Lung (tissue), 12 donors: ENCODE data around the gene NUP43. TPM values are rescaled to one million over a fixed set of nuclear protein-coding genes. Genes with fewer than 3 reads are reported as not detected.
"Not testable (repeated sequence)": the region's sequence is repeated elsewhere in the genome, so short reads cannot be mapped to it uniquely, and the experiment has no call there.

Experiments used
- ATAC-seq: fragments of 200-7000 bp; cut with Tn5 transposase; one replicate; pipeline ENCODE4 v1.9.1; 2020; ENCODE audit warnings: moderate number of reproducible peaks; ENCODE audit not compliant: insufficient read depth, low FRiP score
- DNase-seq, 3 donors: peaks; one replicate each; pipeline ENCODE4 v3.0.0-alpha.2; 2013 to 2017
- H3K27ac ChIP-seq, 2 donors: one replicate each; pipeline ENCODE4 v1.5.1; 2013; ENCODE audit warnings: mild to moderate bottlenecking in 2 of 2, moderate library complexity in 2 of 2, control low read depth in 1 of 2, inconsistent platforms in 1 of 2, low read depth in 1 of 2, low read length in 1 of 2
- H3K27me3 ChIP-seq, 3 donors: one replicate each; pipeline ENCODE4 v1.5.1; 2013; ENCODE audit warnings: low read length in 2 of 3; ENCODE audit not compliant: control insufficient read depth in 3 of 3, insufficient read depth in 3 of 3
- H3K36me3 ChIP-seq, 4 donors: one replicate each; pipeline ENCODE4 v1.5.1; 2013; ENCODE audit warnings: low read length in 4 of 4, mild to moderate bottlenecking in 1 of 4, moderate library complexity in 1 of 4; ENCODE audit not compliant: control insufficient read depth in 4 of 4, insufficient read depth in 4 of 4
- H3K4me1 ChIP-seq, 5 donors: one replicate each; pipeline ENCODE4 v1.5.1; 2013; ENCODE audit warnings: low read length in 5 of 5, mild to moderate bottlenecking in 2 of 5, moderate library complexity in 1 of 5; ENCODE audit not compliant: control insufficient read depth in 5 of 5, insufficient read depth in 5 of 5
- H3K4me3 ChIP-seq: one replicate; pipeline ENCODE4 v1.5.1; 2013; ENCODE audit warnings: mild to moderate bottlenecking, control low read depth, moderate library complexity
- H3K9ac ChIP-seq, 2 donors: one replicate each; pipeline ENCODE4 v1.5.1; 2013; ENCODE audit warnings: low read length in 2 of 2, control low read depth in 1 of 2; ENCODE audit not compliant: insufficient read depth in 1 of 2
- H3K9me3 ChIP-seq, 4 donors: one replicate each; pipeline ENCODE4 v1.5.1; 2013; ENCODE audit warnings: low read length in 3 of 4, mild to moderate bottlenecking in 1 of 4, moderate library complexity in 1 of 4; ENCODE audit not compliant: control insufficient read depth in 4 of 4, insufficient read depth in 3 of 4
- CTCF ChIP-seq: IDR thresholded peaks from 2 replicates; pipeline ENCODE4 v1.5.1; 2012; ENCODE audit warnings: mild to moderate bottlenecking; ENCODE audit errors: control extremely low read depth, extremely low read depth
- WGBS, 2 donors: extraction: QIAGEN DNeasy Blood & Tissue Kit; methylation state at CpG; one replicate each; pipeline ENCODE4 v1.1.7; 2013; 5-methylcytosine and 5-hydroxymethylcytosine counted together
- polyA plus RNA-seq, 2 donors: library from polyadenylated mRNA; stranded (reverse); fragments of 200-250 nt; gene quantifications; one replicate each; pipeline ENCODE4 v1.2.1, GENCODE V29; 2013
- total RNA-seq, 2 donors: library from RNA; depleted of rRNA in 1 of 2; stranded (reverse); fragments of >200 nt in 1 of 2; gene quantifications; one replicate each; pipeline ENCODE4 v1.2.1, GENCODE V29; 2014 to 2021
- donor health status: control.
- donor health status: control.
- donor health status: Bipolar disorder and iron deficiency.
- donor health status: healthy.
- donor health status: DM: yes; HTN: yes; CAD: no.

The NUP43 gene
- total and polyA plus RNA-seq, 4 donors = 6.5 to 30.2 (median 19.8) TPM

DNA sequence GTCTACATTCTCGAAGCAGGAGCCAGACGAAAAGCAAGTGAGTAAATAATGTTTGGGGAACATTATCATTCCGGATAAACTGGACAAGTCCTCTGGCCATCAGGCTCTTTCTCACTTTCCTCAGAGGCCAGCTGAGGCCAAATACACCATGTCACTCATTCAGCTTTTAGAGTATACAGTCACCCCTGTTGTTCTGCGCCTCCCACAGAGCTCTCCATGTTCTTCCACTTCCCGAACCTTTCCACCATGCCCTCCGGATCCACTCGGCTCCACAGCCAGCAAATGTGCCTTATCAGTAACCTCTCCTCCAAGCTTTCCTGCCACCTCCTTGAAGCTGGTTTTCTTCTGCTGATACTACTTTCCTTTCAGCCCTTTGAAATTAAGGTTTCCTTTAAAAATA is 60.1 kb downstream of the NUP43 start:
- H3K9ac ChIP-seq = no peak overlapping the region
- H3K4me3 ChIP-seq = no peak overlapping the region
- no peak for ATAC-seq
- no peaks in the 10 kb centered on the region for H3K27me3 ChIP-seq
- no peak for TF ChIP-seq CTCF
- H3K9me3 ChIP-seq = no peaks in the 10 kb centered on the region
- DNase-seq = no peak
- peaks cover 9 to 22% (median 16%) of the 10 kb centered on the region in 4 donors for H3K36me3 ChIP-seq
- no peaks in the 10 kb centered on the region for H3K4me1 ChIP-seq
- WGBS, 2 donors = 76 to 91% methylated on average over 7 of the region's 7 CpGs
- H3K27ac ChIP-seq = no peak overlapping the region

DNA sequence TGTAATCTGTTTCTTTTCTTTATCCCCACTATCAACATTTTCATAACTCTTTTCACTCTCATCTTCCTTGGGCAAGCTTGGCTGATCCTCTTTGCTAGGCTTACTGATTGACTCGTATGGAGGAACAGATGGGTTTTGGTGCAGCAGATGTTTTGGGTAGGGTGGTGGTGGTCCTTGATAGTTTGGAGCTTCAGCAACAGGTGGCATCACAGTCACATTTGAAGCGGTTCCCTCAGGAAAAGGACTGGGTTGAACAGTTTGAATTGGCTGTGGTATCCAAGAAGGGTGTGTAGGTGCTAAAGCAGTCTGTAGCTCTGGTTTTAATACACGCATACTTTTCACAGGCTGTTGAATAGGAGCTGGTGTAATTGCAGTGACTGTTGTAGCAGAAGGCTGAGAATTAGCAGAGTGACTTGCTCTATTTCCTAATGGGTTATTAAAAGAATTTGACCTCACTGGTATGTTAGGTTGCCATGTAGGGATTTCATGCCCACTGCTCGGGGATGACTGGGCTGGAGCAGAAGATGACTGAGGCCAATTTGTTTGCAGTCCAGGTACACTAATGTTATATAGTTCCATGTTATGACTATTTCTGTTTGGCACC is 63.0 kb downstream of the NUP43 start:
- DNase-seq (no peak), ATAC-seq (no peak)
- Histone ChIP-seq H3K9ac (no peak overlapping the region), H3K27me3 (no peaks in the 10 kb centered on the region), H3K4me1 (no peaks in the 10 kb centered on the region), H3K4me3 (no peak overlapping the region), H3K27ac (peak overlapping the region in 1 of 2 donors; percentile 74), H3K36me3 (peaks cover 5 to 18% (median 14%) of the 10 kb centered on the region in 4 donors), H3K9me3 (no peaks in the 10 kb centered on the region)
- TF ChIP-seq CTCF = no peak
- 97% methylated on average over 4 of the region's 4 CpGs for WGBS, 2 donors

DNA sequence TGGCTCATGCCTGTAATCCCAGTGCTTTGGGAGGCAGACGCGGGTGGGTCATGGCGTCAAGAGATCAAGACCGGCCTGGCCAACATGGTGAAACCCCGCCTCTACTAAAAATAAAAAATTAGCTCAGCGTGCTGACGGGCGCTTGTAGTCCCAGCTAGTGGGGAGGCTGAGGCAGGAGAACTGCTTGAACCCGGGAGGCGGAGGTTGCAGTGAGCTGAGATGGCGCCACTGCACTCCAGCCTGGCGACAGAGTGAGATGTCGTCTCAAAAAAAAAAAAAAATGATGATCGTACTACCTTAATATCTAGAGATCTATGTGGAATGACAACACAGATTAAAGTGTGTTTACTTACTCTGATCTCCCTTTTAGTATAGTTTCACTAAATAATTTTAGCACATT is 64.5 kb downstream of the NUP43 start:
- WGBS, 2 donors = 99% methylated on average over 14 of the region's 14 CpGs
- DNase-seq, H3K27me3 ChIP-seq, H3K4me3 ChIP-seq, H3K9ac ChIP-seq, H3K27ac ChIP-seq, H3K4me1 ChIP-seq, H3K9me3 ChIP-seq, ATAC-seq: not testable (repeated sequence)
- peaks cover 6 to 22% (median 17%) of the 10 kb centered on the region in 4 donors for H3K36me3 ChIP-seq

- no peak for TF ChIP-seq CTCF
- no peak for ATAC-seq
- Histone ChIP-seq H3K4me3 (no peak overlapping the region), H3K36me3 (peaks cover 12 to 20% (median 18%) of the 10 kb centered on the region in 4 donors), H3K9me3 (no peaks in the 10 kb centered on the region), H3K9ac (no peak overlapping the region), H3K27ac (no peak overlapping the region), H3K4me1 (no peaks in the 10 kb centered on the region), H3K27me3 (no peaks in the 10 kb centered on the region)
- no peak for DNase-seq
These were observed 65.1 kb downstream of the NUP43 start for GRCh38 chr6:149681209-149681608.
